HG02798 (cell line): ENCODE results near the gene APOBEC3H.

Experiments
- ATAC-seq: cut with Tn5 transposase; IDR thresholded peaks from one replicate; pipeline ENCODE4 v1.9.1; 2021; ENCODE audit warnings: mild to moderate bottlenecking; ENCODE audit not compliant: unreplicated experiment, poor library complexity

APOBEC3H gene

GRCh38 chr22:39132871-39133524 is 36.0 kb downstream of the APOBEC3H start:
- ATAC-seq: no peak

- ATAC-seq: no peak
Observed at GRCh38 chr22:39133871-39134270, 36.8 kb downstream of the APOBEC3H start.

GRCh38 chr22:39134366-39135091 is 37.5 kb downstream of the APOBEC3H start:
- no peak for ATAC-seq

- ATAC-seq: no peak
Observed at GRCh38 chr22:39135092-39135896, 38.2 kb downstream of the APOBEC3H start.

- ATAC-seq: no peak
Observed at GRCh38 chr22:39136317-39136716, 39.3 kb downstream of the APOBEC3H start.

- no peak for ATAC-seq
Observed at GRCh38 chr22:39138357-39138997, 41.4 kb downstream of the APOBEC3H start.

GRCh38 chr22:39139933-39140332 is 42.9 kb downstream of the APOBEC3H start:
- no peak for ATAC-seq

GRCh38 chr22:39142088-39142680 is 45.1 kb downstream of the APOBEC3H start:
- ATAC-seq: no peak

GRCh38 chr22:39144101-39144767 is 47.2 kb downstream of the APOBEC3H start:
- peak; percentile 29 for ATAC-seq

- no peak for ATAC-seq
Observed at GRCh38 chr22:39146256-39147101, 49.4 kb downstream of the APOBEC3H start.

GRCh38 chr22:39147335-39148025 is 50.4 kb downstream of the APOBEC3H start:
- ATAC-seq: no peak

- no peak for ATAC-seq
Observed at GRCh38 chr22:39148026-39148726, 51.1 kb downstream of the APOBEC3H start.

GRCh38 chr22:39148727-39149535 is 51.9 kb downstream of the APOBEC3H start:
- no peak for ATAC-seq

- no peak for ATAC-seq
Observed at GRCh38 chr22:39149915-39150847, 53.1 kb downstream of the APOBEC3H start.

GRCh38 chr22:39150848-39151215 is 53.8 kb downstream of the APOBEC3H start:
- ATAC-seq: no peak
